Bone marrow (tissue), 2 donors: Measurements from ENCODE around the gene GPD1L.
"Not testable (repeated sequence)": the region's sequence is repeated elsewhere in the genome, so short reads cannot be mapped to it uniquely, and the experiment has no call there.

Source experiments
- DNase-seq, 2 donors: peaks; one replicate each; lab custom pipeline; 2025; lab: John Stamatoyannopoulos, UW

The GPD1L gene

GRCh38 chr3:32106132-32106928 is at the start of gene GPD1L:
Gene GPD1L, plus strand, starts transcription at chr3:32106620. Its CDS starts 92 bp downstream, at chr3:32106712.
- DNase-seq, result peak; percentile 62 to 80

- DNase-seq, result not testable (repeated sequence)
Observed at GRCh38 chr3:32058465-32058864, 48.0 kb upstream of the GPD1L start.

- no peak for DNase-seq
Observed at GRCh38 chr3:32062950-32063582, 43.4 kb upstream of the GPD1L start.

- no peak for DNase-seq
Observed at GRCh38 chr3:32066686-32067085, 39.7 kb upstream of the GPD1L start.

- DNase-seq, result not testable (repeated sequence)
Observed at GRCh38 chr3:32074194-32074593, 32.2 kb upstream of the GPD1L start.

GRCh38 chr3:32076566-32076965 is 29.9 kb upstream of the GPD1L start:
- no peak for DNase-seq

- DNase-seq, result no peak
Observed at GRCh38 chr3:32077260-32078084, 28.9 kb upstream of the GPD1L start.

GRCh38 chr3:32078085-32078634 is 28.3 kb upstream of the GPD1L start:
- no peak for DNase-seq

GRCh38 chr3:32078864-32079263 is 27.6 kb upstream of the GPD1L start:
- DNase-seq, result no peak

- DNase-seq, result no peak
Observed at GRCh38 chr3:32082721-32083120, 23.7 kb upstream of the GPD1L start.

- DNase-seq, result no peak
Observed at GRCh38 chr3:32083702-32084270, 22.6 kb upstream of the GPD1L start.

- no peak for DNase-seq
Observed at GRCh38 chr3:32084870-32085269, 21.6 kb upstream of the GPD1L start.

GRCh38 chr3:32086464-32086863 is 20.0 kb upstream of the GPD1L start:
- DNase-seq, result no peak

GRCh38 chr3:32089476-32089875 is 16.9 kb upstream of the GPD1L start:
- no peak for DNase-seq

- DNase-seq, result no peak
Observed at GRCh38 chr3:32093204-32093603, 13.2 kb upstream of the GPD1L start.

GRCh38 chr3:32095431-32095830 is 11.0 kb upstream of the GPD1L start:
- no peak for DNase-seq

- DNase-seq, result peak in 1 of 2 donors; percentile 13
Observed at GRCh38 chr3:32097768-32098167, 8.7 kb upstream of the GPD1L start.

GRCh38 chr3:32098528-32098927 is 7.9 kb upstream of the GPD1L start:
- no peak for DNase-seq

GRCh38 chr3:32100465-32100864 is 6.0 kb upstream of the GPD1L start:
- DNase-seq, result no peak

GRCh38 chr3:32102289-32102688 is 4.1 kb upstream of the GPD1L start:
- DNase-seq, result no peak

- no peak for DNase-seq
Observed at GRCh38 chr3:32104492-32104891, 1.9 kb upstream of the GPD1L start.
